NCI-H1417 treated with DMSO at 0.1 percent for 48 hours (cell line): ENCODE measurements around the gene ITGB3.
"Not testable (repeated sequence)": the region's sequence is repeated elsewhere in the genome, so short reads cannot be mapped to it uniquely, and the experiment has no call there.

Experiments
- DNase-seq: peaks from one replicate; lab custom pipeline; 2025; lab: John Stamatoyannopoulos, UW

ITGB3 gene

DNA sequence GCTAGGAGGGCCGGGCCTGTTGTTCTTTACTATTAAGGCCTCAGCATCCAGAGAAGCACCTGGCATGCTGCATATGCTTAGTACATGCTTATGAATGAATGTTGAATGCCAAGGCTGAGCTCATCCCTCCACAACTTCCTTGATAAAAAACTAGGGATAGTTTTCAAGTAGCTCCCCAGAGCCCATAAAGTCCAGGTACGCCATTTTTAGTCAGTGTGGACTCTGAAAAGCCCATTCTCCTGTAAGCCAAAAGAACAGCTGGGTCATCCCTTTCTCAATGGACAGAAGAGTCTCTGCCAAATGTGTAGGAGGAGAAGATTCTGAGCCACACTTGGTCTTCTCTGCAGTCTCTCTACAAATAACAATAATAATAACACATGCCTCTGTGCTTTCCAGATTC is 8.9 kb upstream of the ITGB3 start:
- DNase-seq, result no peak

DNA sequence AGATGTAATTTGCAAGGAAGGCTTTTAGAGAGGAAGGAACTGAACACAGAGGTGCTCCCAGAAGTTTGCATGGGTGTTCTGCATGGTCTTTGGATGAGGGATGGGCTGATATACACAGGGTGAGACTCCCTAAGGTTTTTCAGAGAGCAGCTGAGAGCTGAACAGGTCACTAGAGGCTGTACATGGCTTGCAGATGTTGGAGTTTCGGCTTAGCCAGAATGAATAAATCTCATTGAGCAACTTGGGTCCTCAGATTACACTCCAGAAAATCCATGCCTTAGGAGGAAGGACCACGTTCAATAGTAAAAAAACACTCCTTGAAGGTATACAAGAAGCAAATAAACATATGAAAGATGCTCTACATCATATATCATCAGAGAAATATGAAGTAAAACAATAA is 7.5 kb upstream of the ITGB3 start:
- DNase-seq, result no peak

- no peak for DNase-seq
Observed at GRCh38 chr17:47250855-47251254, 2.8 kb upstream of the ITGB3 start.

- DNase-seq, result no peak
Observed at GRCh38 chr17:47251421-47251940, 2.1 kb upstream of the ITGB3 start.

DNA sequence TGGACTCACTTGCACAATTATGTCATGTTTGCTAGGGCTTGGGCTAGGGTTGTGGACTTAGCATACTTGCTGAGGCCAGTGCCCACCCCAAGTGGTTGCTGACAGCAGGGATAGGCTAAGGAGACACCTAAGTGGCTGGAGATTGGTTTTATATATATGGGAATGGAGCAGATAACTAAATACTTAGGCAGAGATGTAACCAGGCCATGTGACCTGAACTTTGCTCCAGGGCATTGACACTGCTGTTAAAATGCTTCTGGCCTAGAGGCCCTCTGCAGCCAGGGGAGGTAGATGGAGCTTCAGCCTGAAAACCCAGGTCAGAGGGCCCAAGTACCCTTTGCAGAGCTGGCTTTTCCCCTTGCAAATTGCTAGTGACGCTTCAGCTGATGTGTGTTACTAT is 1.4 kb upstream of the ITGB3 start:
- DNase-seq, result no peak

GRCh38 chr17:47252766-47253512 is 688 bp upstream of the ITGB3 start:
- no peak for DNase-seq

GRCh38 chr17:47254403-47254943 is 846 bp downstream of the ITGB3 start:
- DNase-seq, result no peak

- no peak for DNase-seq
Observed at GRCh38 chr17:47257651-47258339, 4.2 kb downstream of the ITGB3 start.

DNA sequence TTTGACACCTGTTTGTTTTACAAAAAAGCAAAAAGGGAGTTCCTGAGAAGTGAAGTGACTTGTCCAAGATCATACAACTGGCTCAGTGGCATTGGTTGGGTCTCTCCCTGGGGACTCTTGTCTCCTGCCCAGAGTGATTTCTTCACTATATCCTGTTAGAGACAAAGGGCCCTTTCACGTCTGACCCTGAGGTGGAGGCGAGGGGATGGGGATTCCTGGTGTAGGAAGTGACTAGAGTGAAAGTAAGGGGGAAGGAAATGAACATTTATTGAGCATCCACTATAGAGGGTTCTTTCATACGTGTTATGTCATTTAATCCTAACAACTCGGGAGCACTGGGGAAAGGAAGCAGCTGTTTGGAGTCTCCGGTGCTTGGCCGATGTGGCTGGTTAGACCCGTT is 9.0 kb downstream of the ITGB3 start:
- no peak for DNase-seq

DNA sequence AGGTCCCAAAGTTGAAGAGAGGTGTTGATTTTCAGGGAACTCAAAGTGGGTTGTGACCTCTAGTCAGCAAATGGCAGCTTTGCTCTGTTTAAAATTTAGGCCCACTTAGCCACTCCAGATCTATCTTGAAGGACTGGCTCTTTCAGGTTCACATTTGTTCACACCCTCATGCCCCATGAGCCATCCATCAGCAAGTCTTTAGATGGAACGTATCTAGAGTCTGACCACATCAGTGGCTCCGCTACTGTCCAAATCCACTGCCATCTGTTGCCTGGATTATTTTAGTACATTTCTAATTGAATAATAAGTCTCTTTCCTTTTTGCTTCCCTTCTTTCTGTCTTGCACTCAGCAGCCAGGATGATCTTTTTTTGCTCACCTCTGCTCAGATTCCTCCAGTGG is 10.5 kb downstream of the ITGB3 start:
- DNase-seq, result no peak

- no peak for DNase-seq
Observed at GRCh38 chr17:47265983-47266541, 12.4 kb downstream of the ITGB3 start.

DNA sequence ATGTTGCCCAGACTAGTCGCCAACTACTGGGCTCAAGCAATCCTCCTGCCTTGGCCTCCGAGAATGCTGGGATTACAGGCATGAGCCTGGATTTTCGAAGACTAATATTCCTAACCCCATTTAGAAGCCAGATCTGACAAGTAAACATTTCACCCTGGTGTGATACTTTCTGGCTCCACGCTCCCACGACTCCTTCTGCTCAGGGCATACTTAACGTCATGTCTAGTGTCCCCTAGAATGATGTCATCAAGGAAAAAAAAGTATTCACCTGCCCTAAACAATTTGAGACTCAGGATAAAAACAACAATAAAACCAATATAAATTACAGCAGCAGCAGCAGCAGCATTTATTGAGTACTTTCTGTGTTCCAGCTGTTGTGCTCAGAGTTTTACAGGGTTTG is 13.2 kb downstream of the ITGB3 start:
- DNase-seq, result no peak

DNA sequence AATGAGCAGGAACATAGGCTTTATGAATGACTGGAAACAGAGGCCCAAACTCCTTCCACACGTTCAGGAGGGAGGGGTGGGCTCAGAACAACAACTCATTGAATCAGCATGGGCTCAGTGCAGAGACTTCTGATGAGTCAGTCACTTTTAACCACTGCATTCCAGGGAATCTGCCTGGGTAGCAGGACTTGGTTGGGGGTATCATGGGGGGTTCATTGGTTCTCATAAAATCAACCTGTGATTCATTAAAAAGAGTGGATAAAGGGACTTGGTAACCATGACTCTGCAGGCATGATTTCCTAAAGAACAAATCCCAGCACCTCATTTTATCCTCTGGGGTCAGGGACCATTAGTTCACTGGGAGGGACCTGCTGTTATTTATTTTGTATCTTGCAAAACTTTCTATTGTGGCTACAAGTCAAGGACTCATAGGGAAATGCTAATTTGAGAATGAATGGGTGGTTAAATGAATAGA is 13.8 kb downstream of the ITGB3 start:
- no peak for DNase-seq

DNA sequence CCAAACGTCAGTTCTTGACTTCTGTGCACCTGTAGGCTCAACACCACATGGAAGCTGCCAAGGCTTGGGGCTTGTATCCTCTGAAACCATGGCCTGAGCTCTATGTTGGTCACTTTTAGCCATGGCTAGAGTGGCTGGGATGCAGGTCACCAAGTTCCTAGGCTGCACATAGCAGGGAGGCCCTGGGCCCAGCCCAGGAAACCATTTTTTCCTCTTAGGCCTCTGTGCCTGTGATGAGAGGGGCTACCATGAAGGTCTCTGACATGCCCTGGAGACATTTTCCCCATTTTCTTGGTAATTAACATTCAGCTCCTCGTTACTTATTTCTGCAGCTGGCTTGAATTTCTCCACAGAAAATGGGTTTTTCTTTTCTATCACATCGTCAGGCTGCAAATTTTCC is 15.3 kb downstream of the ITGB3 start:
- DNase-seq, result not testable (repeated sequence)

- not testable (repeated sequence) for DNase-seq
Observed at GRCh38 chr17:47269561-47270280, 16.1 kb downstream of the ITGB3 start.

DNA sequence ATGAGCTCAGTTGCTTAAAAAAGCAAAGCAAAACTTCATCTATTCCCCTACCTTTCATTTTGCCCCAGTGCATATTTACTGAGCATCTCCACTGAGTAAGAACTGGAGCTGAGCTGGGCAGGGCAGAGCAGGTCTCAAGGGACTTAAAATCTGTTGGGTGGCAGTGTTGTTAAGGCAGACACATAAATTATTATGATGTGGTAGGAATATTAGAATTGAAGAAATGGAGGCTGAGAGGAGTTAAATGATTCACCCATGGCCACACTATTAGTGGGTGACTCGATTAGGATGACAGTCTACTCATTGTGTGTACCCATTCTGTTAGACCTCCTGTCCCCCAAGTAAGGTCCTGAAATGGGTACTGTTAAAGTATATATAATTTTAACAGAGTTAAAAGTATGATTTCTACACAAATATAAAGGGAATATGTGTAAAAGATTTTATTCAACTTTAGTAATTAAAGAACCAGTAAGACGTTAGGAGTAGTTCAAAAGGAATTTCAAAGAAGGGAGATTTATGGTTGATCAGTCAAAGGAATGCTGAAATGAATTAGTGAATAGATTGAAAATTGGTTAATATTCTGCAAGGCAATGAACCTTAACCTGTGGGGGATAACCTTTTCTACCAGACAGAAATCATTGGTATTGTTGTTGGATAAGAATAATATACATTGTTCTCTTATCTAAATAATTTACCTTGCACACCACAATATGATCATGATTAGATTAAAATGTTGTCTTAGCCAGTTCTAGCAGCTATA is 17.5 kb downstream of the ITGB3 start:
- DNase-seq, result no peak

DNA sequence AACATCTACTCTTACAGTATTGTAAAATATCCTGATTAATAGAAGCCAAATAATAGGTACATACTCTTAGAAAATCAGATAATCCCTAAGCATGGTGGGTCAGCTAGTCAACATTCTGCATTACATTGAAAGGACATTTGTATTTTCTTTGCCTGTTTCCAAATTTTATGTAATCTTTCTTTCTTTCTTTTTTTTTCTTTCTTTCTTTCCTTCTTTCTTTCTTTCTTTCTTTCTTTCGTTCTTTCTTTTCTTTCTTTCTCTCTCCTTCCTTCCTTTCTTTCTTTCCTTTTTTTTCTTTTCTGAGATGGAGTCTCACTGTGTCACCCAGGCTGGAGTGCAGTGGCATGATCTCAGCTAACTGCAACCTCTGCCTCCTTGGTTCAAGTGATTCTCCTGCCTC is 18.9 kb downstream of the ITGB3 start:
- no peak for DNase-seq

DNA sequence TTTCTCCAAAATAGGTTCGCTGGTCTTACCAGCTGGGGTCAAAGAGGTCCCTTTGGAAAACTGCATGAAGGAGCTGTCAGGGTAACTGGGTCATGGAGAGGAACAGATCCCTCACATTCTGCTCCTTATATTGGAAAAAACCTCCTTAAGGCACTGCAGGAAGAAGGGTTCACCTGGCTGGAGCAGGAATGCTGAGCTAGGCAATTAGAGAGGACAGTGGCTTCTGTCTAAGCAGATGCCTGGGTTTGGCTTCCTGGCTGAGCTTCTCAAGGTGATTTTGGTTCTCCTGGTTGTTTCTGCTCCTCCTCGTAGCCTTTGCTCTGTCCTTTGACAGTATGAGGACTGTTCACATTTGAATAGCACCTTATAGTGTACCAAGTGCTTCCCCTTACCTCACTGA is 19.6 kb downstream of the ITGB3 start:
- DNase-seq, result no peak

GRCh38 chr17:47274319-47275069 is 20.9 kb downstream of the ITGB3 start:
- no peak for DNase-seq

DNA sequence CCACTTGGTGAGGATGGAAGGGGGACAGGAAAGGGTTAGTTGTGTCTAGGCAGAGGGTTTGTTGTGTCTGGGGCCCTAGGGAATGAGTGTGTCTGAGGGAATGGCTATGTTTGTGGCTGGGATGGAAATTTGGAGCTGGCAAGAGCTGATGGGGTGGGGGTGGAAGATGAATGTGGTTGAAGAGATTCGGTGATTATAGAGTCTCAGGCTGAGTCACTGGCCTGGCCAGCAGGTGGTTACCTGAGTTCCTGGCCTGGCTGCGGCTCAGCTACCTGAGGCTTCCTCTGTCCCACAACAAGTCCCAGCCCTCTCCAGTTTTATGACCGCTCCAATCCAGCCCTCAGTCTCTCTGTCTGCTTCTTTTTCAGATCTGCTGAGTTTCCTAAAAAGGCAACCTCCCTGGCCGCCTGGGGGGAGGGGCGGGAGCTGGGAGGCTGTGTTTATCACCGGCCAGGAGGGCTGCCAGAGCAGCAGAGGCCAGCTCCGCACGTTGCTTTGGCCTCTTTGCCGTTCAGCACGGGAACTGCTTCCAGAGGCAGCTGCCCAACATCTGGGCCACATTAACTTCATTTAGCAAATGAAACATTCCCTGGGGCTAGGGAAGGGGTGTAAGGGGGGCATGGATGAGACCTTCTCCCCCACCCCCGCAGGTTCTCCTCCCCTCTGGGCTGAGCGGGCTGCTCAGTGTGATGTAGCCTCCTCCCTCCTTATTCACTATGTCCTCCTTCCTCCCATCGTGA is 21.8 kb downstream of the ITGB3 start:
- no peak for DNase-seq
